ENCODE results near the gene SLC39A11. TPM values are rescaled to one million over a fixed set of nuclear protein-coding genes. Genes with fewer than 3 reads are reported as not detected.
A peak's percentile ranks its signal among the peaks of the same experiment; 100 is the strongest.

The SLC39A11 gene
- total and polyA plus RNA-seq, 2 of the 13 experiments (the other 11 are each of a cell fraction or from before 2014, with no cell fraction given), result 17.2 to 31.5 TPM

- TF ChIP-seq ZBTB33 (CRISPR knock-in tag; IDR thresholded peaks at IDR 0.05) (no peak; the same call in 1 of the 2 replicates), ZBTB20 (CRISPR knock-in tag; IDR thresholded peaks at IDR 0.05; ENCODE audit: borderline replicate concordance, low read depth) (peak; percentile 64; the same call in 1 of the 2 replicates), ZNF703 (CRISPR knock-in tag; IDR thresholded peaks at IDR 0.05; ENCODE audit: borderline replicate concordance) (no peak), HOXA3 (CRISPR knock-in tag; IDR thresholded peaks at IDR 0.05) (peak; percentile 65), KLF13 (CRISPR knock-in tag; IDR thresholded peaks at IDR 0.05) (0 out of 2 replicates have a peak, but pooled peaks have one; percentile 53), ZNF101 (CRISPR knock-in tag; IDR thresholded peaks at IDR 0.05; ENCODE audit: borderline replicate concordance, low read depth) (no peak), MYNN (CRISPR knock-in tag; IDR thresholded peaks at IDR 0.05; ENCODE audit: low read depth) (0 out of 2 replicates have a peak, but pooled peaks have one; percentile 33), JUNB (CRISPR knock-in tag; IDR thresholded peaks at IDR 0.05; ENCODE audit: borderline replicate concordance) (0 out of 2 replicates have a peak, but pooled peaks have one; percentile 38), ZNF484 (CRISPR knock-in tag; IDR thresholded peaks at IDR 0.05; ENCODE audit: borderline replicate concordance, low read depth) (no peak), ZFAT (CRISPR knock-in tag; conservative IDR thresholded peaks at IDR 0.05) (no peak), ATF6 (CRISPR knock-in tag; conservative IDR thresholded peaks at IDR 0.05) (no peak), DMTF1 (CRISPR knock-in tag; IDR thresholded peaks at IDR 0.05) (no peak), ZMYM4 (CRISPR knock-in tag; IDR thresholded peaks at IDR 0.05) (peak; percentile 91), ZNF451 (CRISPR knock-in tag; IDR thresholded peaks at IDR 0.05) (peak; percentile 64; the same call in 1 of the 2 replicates), CBFB (CRISPR knock-in tag; IDR thresholded peaks at IDR 0.05) (peak; percentile 64; the same call in 1 of the 2 replicates), ZNF619 (CRISPR knock-in tag; IDR thresholded peaks at IDR 0.05) (no peak), TAF1 (CRISPR knock-in tag; IDR thresholded peaks at IDR 0.05) (peak; percentile 48; the same call in 1 of the 2 replicates), MEF2D (CRISPR knock-in tag; IDR thresholded peaks at IDR 0.05) (peak; percentile 73; the same call in 1 of the 2 replicates), HMGA1 (CRISPR knock-in tag; conservative IDR thresholded peaks at IDR 0.05) (no peak), KLF9 (CRISPR knock-in tag; IDR thresholded peaks at IDR 0.05; ENCODE audit: low read depth) (peak; percentile 91; the same call in 1 of the 2 replicates), ZNF333 (CRISPR knock-in tag; IDR thresholded peaks at IDR 0.05; ENCODE audit: borderline replicate concordance) (peak; percentile 68; the same call in 1 of the 2 replicates), PRMT3 (CRISPR knock-in tag; IDR thresholded peaks at IDR 0.05; ENCODE audit: borderline replicate concordance, low read depth) (no peak), HMG20A (CRISPR knock-in tag; IDR thresholded peaks at IDR 0.05; ENCODE audit: borderline replicate concordance) (0 out of 2 replicates have a peak, but pooled peaks have one; percentile 6), ELF4 (CRISPR knock-in tag; IDR thresholded peaks at IDR 0.05; ENCODE audit: borderline replicate concordance) (peak; percentile 97), ZSCAN31 (CRISPR knock-in tag; IDR thresholded peaks at IDR 0.05; ENCODE audit: low read depth) (peak; percentile 88)
Observed at GRCh38 chr17:73092523-73093135, at the start of gene SLC39A11 (continued).

Data from HepG2 (cell line).